HG02571 (cell line): ENCODE data around the gene SLC12A6.
"Not testable (repeated sequence)": the region's sequence is repeated elsewhere in the genome, so short reads cannot be mapped to it uniquely, and the experiment has no call there.

Source experiments
- ATAC-seq: cut with Tn5 transposase; IDR thresholded peaks from one replicate; pipeline ENCODE4 v1.9.1; 2021; ENCODE audit warnings: mild to moderate bottlenecking, moderate library complexity; ENCODE audit not compliant: unreplicated experiment

SLC12A6 gene

DNA sequence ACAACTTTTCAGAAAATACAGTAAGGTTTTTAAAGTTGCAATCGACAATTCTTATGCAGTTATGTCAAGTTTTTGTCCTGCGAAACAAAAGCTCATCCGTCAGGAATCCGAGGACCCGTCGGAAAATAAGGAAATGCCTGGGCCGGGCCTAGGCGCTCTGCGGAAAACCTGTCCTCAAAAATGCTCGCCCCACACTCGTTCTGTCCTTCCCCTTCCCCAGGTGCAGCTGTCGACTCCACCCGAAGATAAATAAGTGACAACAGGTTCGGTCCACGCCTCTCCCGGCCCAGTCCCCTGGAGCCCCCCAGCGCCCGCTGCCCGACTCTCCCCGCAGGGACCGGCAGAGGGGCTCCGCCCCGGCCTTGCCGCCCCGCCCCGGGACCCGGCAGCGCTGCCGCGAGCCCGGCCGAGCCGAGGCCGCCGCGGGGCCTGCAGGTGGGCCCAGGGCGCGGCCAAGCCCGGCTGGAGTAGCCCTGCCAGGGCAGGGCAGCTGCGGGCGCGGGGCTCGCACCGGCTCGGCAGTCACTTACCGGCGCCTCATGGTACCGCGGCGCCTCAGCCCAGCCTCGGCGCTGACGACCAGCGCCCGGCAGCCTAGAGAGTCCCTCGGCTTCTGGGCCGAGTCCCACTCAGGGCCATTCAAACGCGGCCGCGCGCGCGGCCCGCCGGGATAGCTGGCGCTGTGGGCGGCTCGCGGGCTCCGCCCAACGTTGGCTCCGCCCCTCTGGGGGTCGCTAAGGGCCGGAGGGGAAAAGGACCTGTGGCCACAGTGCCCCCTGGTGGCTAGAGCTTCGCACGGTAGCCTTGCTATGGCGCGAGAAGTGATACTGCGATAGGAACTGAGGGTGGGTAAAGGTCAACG lies 127.9 kb downstream of the SLC12A6 start, which contains the start of gene KATNBL1:
KATNBL1 (minus strand) TSS at position 676 of the 862 bp plus-strand sequence. CDS start 46,420 bp downstream, outside the sequence.
- peak; percentile 94 for ATAC-seq

DNA sequence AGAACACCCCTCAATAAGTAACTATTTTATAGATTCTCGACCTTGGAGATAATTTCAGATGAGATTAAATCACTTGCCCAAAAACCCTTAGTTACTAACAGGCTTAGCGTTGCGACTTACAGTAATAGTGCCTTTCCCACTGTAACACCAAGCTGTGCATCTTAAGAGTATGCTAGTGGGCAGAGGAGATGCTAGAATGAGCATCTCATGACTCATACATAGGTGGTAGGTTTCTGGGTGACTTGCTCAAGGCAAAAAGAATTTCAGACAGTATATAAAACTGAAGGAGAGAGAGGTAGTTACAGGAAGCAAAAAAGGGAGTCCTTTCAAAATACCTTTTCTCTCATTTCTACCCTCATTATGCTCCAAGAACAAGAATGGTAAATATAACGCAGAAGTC lies 131.6 kb downstream of the SLC12A6 start:
- no peak for ATAC-seq

DNA sequence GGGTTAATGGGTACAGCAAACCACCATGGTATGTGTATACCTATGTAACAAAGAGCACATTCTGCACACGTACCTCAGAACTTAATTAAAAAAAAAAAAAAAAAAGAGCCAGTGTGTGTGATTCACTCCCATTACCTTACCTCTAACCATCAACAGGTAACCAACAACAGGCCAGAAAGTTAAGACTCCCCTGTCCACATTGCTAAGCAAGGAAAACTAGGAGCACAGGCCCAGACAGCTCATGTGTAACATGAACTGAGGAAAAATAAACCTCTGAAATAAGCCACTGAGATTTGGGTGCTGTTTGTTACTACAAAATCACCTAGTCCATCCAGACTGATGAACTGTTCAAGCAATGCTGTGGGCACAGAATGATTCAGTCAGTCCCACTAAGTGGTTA lies 133.6 kb downstream of the SLC12A6 start:
- ATAC-seq: no peak

DNA sequence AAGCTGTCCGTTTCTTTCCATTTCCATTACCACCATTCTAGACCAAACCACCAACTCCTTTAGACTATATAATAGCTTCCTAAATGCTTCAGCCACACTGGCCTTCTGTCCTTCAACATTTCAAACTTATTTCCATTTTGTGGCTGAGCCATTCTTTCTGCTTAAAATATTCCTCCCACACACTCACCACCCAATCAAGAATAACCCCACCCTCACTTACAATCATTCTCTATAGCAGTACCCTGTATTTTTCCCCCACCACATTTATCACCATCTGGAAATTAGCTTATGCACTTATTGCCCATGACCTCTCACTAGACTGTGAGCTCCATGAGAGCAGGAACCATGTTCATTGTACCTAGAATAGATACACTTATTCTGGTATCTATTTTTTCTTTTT lies 134.3 kb downstream of the SLC12A6 start:
- no peak for ATAC-seq

DNA sequence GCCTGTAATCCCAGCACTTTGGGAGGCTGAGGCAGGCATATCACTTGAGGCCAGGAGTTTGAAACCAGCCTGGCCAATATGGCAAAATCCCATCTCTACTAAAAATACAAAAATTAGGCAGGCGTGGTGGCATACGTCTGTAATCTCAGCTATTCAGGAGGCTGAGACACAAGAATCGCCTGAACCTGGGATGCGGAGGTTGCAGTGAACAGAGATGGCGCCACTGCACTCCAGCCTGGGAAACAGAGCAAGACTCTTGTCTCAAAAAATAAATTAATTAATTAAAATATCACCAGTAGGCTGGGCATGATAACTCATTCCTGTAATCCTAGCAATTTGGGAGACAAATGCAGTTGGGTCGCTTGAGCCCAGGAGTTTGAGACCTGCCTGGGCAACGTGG lies 144.3 kb downstream of the SLC12A6 start:
- ATAC-seq: not testable (repeated sequence)

DNA sequence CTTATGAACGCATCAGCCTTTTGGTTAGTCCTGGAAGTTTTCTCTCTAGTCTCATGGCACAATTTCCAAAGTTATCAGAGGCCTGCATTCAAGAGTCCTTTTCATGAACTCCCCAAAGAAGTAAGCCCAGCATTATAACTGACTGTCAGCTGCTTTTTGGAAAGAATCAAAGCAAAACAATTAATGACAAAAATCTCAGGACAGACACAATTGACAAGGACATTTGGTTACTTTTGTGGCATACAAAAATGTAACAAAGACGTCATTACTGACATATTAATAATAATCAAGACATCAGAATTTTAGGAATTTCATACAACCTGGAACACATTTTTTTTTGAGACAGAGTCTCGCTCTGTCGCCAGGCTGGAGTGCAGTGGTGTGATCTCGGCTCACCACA lies 148.9 kb downstream of the SLC12A6 start:
- no peak for ATAC-seq

DNA sequence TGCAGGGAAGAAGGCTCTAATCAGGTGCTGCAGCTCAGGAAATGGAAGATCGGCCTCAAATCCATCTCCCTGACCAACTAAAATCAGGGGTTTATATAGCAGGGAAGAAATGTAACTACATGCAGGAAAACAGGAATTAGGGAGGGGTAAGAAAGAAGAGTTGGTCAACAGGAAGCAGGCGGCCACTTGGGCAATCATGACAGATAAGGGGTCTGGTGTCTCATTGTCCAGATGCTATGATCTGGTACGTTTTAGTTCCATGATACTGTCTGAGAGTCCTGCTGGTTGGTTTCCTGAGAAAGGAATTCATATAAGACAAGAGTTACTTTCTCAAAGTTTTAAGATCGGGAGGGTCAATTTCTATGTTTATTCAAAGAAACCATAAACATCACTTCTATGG lies 151.9 kb downstream of the SLC12A6 start:
- ATAC-seq: no peak

DNA sequence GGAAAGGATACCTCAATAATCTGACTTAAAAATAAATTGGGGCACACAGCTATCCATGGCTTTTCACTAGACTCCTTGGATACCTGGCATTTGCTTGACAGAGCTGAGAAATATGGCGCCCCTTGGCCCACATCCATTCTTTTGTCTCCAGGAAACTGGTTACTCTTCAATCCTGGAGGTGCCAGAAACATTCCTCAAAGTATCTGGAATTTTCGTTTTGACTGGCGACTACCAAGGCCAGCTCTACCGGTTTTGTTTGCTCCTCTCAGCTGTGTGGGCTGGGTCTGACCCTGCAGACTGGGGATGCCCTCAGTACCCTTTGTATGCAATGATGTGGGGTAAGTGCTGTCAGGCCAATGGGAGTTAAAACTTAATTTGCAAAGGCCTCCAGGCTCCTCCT lies 154.6 kb downstream of the SLC12A6 start:
- ATAC-seq: no peak
